Renal pelvis (tissue), 4 donors: ENCODE measurements around the gene FAM53A. TPM values are rescaled to one million over a fixed set of nuclear protein-coding genes. Genes with fewer than 3 reads are reported as not detected.
A peak's percentile ranks its signal among the peaks of the same experiment; 100 is the strongest.
"Not testable (repeated sequence)": the region's sequence is repeated elsewhere in the genome, so short reads cannot be mapped to it uniquely, and the experiment has no call there.

Experiments used
- DNase-seq: peaks from one replicate; pipeline ENCODE4 v3.0.0-alpha.2; 2013
- polyA plus RNA-seq, 3 donors: library from polyadenylated mRNA; unstranded; fragments of 120-200 nt; gene quantifications; one replicate each; pipeline ENCODE4 v1.2.1, GENCODE V29; 2013; ENCODE audit not compliant: insufficient read length in 3 of 3

FAM53A gene
- polyA plus RNA-seq, 3 donors, result 2.5 to 3.0 (median 2.8) TPM

GRCh38 chr4:1640716-1641503 is 43.2 kb downstream of the FAM53A start:
- DNase-seq, result not testable (repeated sequence)

DNA sequence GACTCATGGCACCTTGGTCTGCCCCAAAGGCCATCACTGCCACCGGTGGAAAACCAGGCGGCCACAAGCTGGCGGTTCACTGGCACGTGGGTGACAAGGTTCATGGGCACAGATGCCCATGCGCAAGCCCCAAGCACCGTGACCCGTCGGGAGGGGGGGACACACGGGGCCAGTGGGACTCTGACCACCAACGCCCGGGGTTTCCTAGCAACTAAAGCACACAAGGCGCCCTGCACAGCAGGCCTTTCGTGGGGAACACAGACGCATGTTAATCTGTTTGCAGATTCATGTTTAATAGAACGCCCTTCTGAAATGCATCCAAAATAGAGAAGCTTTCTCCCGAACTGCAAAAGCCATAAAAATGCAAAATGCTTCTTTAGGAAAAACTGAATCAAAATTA is 43.9 kb downstream of the FAM53A start:
- DNase-seq, result no peak

DNA sequence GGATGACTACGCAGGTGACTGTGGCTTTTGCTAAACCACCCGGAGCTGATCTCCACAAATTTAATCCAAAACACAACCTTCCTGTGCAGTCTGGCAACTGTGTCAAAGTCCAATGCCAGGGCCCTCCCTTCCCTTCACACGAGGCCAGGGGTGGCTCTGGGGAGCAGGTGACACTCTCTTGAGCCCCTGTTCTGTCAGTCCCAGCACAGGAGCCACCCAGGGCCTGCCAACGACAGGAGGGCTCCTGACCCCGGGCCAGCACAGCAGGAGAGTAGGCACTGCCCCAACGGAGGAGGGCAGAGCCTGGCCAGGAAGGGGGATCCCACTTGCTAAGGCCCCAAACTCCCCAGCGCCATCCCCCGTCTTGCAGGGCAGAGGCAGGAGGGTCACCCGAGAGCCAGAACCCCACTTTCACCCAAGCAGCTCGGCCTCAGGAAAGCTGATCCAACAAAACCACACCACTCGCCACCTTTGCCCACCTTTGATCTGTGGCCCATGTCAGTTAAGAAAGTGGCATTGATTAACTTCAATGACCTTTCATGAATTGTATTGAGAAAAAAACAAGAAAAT is 44.7 kb downstream of the FAM53A start:
- DNase-seq, result no peak

DNA sequence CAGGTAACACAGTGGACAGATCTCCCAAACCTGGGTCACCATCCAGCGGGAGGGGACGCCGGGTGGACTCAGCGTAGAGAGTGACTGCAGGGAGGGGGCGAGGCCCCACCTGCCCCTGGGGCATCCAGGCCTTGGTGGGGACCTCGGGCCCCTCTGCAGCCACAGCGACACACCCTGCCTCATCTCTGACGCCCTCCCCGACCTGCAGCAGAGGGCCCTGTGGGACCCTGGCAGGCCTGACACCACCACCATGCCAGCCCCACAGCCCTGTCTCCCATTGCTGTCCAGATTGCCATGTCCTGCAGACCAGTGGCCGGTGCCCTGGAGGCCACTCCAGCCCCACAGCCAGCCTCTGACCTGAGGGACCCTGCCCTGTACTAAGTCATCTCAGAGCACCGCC is 45.2 kb downstream of the FAM53A start:
- DNase-seq, result no peak

DNA sequence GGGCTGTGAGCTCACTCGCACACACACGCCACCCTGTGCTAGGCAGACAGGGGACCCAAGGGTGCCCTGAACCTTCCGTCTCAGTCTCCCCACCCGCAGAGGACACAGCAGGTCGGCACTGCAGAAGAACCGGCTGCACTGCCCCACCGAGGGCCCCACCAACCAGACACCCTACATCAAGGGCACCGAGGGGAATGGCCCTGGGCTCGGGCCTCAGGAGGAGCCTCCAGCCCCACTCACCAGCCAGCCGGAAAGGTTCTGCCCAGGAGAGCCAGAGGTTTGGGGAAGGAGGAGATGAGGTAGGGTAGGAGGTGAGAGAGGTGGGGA is 45.9 kb downstream of the FAM53A start:
- no peak for DNase-seq

DNA sequence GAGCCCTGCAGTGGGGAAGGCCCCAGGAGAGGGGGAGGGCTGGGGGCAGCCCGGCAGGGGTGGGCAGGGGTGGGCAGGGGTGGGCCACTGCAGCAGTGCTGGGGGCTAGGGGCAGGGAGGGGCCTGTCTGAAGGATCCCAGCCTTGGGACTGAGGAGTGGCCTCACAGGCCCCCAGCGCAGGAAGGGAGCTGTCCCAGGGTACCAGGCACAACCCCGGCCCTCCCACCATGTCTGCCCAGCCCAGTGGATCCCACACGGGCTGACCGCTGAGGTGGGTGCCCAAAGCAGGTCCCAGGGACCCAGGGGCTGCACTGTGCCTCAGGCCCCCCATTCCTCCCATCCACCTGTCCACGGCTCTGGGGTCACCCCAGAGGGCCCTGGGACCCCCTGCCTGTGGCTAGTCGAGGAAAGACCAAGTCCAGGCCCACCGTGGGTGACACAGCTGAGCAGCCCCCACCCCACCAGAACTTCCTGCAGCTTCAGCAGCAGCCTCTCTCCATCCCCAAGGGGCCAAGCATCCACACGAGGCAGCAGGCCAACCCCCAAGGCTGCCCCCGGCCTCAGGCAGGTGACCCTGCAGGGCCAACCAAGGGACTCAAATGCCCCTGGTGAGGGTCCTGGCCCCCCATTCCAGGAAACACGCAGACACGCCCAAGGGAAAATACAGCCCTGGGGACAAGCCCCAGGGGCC is 46.4 kb downstream of the FAM53A start:
- no peak for DNase-seq

GRCh38 chr4:1636490-1637211 is 47.5 kb downstream of the FAM53A start:
- no peak for DNase-seq

DNA sequence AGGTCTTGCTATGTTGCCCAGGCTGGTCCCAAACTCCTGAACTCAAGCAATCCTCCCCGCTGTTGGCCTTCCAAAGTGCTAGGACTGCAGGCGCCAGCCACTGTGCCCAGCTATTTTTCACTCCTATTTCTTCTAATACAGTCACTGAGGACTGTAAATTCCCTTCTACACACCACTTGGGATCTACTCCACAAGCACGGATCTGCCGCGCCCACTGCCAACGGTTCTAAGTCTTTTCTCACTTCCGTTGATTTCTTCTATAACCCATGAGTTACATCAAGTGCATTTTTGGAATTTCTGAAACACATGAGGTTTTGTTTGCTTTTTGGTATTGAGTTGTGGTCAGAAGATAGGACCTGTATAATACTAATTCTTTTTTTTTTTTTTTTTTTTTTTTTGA is 48.6 kb downstream of the FAM53A start:
- no peak for DNase-seq

DNA sequence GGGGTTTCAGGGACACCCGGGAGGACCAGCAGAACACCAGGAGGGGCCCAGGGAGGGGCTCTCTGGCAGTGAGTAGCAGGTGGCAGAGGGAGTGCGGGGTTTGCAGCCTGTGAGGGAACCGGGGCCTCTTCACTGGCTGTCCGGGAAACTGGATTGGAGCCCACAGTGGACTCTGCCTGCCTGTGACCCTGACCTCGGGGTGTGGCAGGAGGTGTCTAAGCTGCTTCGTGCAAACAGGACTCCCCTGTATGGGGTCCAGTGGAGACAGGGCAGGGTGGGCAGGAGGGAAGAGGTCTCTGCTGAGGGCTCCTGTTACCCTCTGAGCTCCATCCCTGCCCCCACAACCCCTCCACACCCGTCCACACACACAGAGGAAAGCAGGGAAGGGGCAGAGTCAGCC is 50.1 kb downstream of the FAM53A start:
- no peak for DNase-seq

- DNase-seq, result no peak
These were observed 51.7 kb downstream of the FAM53A start for GRCh38 chr4:1632109-1633104.

DNA sequence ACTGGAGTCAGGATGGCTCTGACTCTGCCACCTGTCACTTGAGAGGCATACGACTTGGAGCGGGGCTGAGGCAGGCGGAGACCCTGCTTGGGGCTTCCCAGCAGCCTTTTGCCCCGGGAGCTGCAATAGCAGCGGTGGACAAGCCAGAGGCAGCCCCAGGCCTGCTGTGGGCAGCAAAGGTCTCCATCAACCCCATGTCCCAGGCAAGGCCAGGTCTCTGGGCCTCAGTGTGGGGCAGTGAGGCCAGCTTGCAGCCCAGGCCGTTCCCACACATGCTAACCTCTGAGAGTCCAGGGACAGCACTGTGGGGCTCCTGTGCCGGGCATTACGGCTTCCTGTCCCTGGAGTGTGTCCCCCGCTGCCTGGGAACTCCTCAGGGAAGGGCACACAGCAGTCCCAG is 53.0 kb downstream of the FAM53A start:
- DNase-seq, result no peak

GRCh38 chr4:1630266-1630665 is 53.8 kb downstream of the FAM53A start:
- DNase-seq, result no peak

DNA sequence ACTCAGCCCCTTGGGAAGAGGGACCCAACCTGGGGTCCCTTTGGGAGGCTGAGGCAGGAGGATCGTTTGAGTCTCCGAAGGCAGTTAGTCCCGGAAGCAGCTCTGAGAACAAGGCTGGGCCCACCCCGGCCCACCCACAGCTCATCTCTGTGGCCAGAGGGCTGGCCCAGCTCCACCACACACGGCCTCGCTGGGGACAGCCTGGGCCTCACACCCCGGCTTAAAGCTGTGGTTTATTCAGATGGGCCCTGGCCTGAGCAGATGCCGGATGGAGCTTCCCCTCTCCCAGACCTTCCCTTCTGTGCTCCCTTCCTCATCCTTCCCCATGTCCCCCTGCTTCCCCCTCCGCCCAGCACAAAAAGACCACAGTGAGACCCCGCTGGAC is 54.4 kb downstream of the FAM53A start:
- DNase-seq, result no peak

GRCh38 chr4:1628892-1629698 is 55.0 kb downstream of the FAM53A start:
- peak; percentile 34 for DNase-seq

DNA sequence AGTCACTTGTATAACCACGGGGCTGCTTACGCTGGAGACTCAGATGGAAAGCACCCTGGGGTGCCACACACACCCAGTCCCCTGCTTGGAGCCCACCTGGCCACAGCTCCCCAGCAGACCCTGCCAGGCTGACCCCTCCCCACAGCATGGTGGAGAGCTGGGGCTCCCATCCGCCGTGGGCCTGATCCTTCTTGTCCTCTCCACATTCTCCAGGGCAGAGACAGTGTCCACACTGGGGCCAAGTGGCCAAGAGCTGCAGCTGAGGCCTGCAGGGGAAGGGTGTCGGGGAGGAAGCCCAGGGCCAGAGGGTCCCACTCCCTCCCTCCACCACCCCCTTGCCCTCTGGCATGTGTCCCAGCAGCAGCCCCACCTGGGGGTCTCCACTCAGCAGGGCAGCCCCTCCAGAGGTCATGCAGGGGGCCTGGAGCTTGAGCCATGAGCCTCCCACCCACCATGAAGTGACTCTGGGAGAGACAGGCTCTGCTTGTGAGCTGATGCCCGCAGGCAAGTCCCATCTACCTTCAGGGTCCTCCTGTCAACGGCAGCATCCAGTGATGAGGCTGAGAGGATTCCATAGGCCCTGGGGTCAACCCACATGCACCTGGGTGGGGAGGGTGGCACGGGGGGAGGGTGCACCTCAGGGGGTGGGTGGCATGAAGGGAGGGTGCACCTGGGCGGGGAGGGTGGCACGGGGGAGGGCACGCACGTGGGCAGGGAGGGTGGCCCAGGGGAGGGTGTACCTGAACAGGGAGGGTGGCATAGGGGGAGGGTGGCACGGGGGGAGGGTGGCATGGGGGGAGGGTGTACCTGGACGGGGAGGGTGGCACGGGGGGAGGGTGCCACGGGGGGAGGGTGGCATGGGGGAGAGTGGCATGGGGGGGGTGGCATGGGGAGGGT is 56.4 kb downstream of the FAM53A start:
- no peak for DNase-seq

DNA sequence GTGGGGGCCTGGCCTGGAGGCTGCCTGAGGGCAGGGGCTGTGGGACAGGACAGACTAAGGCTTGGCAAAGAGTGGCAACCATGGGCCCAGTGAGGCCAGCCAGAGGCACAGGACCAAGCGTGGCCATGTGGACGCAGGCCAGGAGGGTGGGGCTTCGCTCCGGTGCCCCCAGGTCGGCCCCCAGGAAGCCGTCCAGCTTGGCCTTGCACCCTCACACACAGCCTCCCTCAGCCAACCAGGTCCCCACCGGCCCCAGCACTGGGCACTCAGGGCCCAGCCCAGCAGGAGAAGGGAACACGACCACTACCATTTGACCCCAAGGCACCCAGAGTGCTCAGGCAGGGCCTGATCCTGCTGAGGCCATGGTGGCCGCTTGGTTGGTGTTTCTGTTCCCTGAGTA is 57.2 kb downstream of the FAM53A start:
- DNase-seq, result no peak

DNA sequence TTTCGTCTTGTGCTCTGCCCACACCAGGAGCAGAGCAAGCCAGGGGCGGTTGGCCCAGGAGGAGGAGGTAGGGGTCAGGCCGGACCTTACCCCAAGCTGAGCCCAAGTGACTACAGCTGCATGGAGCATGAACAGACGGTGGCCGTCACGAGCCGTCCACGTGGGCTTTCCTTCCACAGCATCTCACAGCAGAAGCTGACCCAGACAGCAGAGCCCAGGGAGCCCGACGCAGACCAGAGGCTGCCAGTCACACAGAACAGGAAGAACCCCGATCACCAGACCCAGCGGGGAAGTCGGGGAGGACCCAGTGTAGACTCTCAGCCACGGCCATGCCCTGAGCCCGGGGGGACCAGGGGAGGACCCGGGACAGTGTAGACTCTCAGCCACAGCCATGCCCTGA is 58.0 kb downstream of the FAM53A start:
- no peak for DNase-seq

DNA sequence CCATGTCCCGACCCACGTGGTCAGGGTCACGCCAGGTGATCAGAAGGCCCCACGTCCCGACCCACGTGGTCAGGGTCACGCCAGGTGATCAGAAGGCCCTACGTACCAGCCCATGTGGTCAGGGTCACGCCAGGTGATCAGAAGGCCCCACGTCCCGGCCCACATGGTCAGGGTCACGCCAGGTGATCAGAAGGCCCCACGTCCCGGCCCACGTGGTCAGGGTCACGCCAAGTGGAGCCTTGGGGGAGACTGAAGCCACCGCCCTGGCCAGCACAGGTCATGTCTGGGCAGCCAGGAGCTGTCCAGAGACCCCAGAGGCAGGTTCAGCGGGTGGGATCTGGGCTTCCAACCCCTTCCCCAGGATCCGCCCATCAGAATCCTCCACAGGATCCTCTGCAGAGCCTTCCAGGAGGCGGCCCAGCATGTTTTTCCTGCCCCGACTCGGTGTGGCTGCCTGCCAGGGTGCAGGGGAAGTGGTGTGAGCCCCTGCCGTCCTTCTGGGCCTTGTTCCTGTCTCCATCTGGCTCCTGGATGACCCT is 58.4 kb downstream of the FAM53A start:
- DNase-seq, result no peak

- no peak for DNase-seq
These were observed 59.6 kb downstream of the FAM53A start for GRCh38 chr4:1624519-1624910.
